A673 (cell line): ENCODE measurements around the gene MDGA2.

Source experiments
- CTCF ChIP-seq: fragments of 300-800, 200-600 bp; sonication (generic); conservative IDR thresholded peaks from 2 replicates; pipeline ENCODE4 v1.5.1; 2017; ENCODE audit warnings: low read depth, mild to moderate bottlenecking, antibody characterized with exemption, low read length, moderate library complexity, mixed read lengths
- EZH2 ChIP-seq: fragments of 200-600 bp; sonication (generic); IDR thresholded peaks from 2 replicates; pipeline ENCODE4 v1.6.1; 2017; ENCODE audit warnings: borderline replicate concordance, low read depth, mild to moderate bottlenecking, mixed read lengths, antibody characterized with exemption, low read length; ENCODE audit not compliant: poor library complexity, severe bottlenecking

DNA sequence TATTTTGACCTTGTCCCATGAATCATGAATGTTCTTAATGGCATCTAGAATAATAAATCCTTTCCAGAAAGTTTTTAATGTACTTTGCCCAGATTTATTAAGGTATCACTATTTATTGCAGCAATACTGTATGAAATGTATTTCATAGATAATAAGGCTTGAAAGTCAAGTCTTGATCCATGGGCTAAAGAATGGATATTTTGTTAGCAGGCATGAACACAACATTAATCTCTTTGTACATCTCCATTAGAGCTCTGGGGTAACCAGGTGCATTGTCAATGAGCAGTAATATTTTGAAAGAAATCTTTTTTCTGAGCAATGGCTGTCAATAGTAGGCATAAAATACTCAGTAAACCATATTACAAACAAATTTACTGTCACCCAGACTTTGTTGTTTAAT, 882.3 kb downstream of the MDGA2 start:
- no peak for TF ChIP-seq CTCF
- TF ChIP-seq EZH2 = no peak
